Mammary epithelial cell (primary cell): ENCODE results near the gene CD34.

Experiments
- EZH2 ChIP-seq: IDR thresholded peaks from 2 replicates; pipeline ENCODE4 v1.6.1; 2012; ENCODE audit warnings: low read length, inconsistent platforms, borderline replicate concordance
- TF ChIP-seq, protein P1 (sequence below), 2 donors: IDR thresholded peaks in 1 of 2; conservative IDR thresholded peaks in 1 of 2; 2 replicates each; pipeline ENCODE4 v1.5.1; 2011 to 2012; ENCODE audit warnings: inconsistent platforms in 2 of 2, low read length in 2 of 2, mild to moderate bottlenecking in 2 of 2, control low read depth in 1 of 2, low read depth in 1 of 2; ENCODE audit not compliant: insufficient read depth in 1 of 2; ENCODE audit errors: extremely low read depth in 1 of 2

GRCh38 chr1:207925210-207925609 is 14.3 kb upstream of the CD34 start:
- TF ChIP-seq, protein P1, sequence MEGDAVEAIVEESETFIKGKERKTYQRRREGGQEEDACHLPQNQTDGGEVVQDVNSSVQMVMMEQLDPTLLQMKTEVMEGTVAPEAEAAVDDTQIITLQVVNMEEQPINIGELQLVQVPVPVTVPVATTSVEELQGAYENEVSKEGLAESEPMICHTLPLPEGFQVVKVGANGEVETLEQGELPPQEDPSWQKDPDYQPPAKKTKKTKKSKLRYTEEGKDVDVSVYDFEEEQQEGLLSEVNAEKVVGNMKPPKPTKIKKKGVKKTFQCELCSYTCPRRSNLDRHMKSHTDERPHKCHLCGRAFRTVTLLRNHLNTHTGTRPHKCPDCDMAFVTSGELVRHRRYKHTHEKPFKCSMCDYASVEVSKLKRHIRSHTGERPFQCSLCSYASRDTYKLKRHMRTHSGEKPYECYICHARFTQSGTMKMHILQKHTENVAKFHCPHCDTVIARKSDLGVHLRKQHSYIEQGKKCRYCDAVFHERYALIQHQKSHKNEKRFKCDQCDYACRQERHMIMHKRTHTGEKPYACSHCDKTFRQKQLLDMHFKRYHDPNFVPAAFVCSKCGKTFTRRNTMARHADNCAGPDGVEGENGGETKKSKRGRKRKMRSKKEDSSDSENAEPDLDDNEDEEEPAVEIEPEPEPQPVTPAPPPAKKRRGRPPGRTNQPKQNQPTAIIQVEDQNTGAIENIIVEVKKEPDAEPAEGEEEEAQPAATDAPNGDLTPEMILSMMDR (conservative IDR thresholded peaks at IDR 0.05 in 1 of 2, IDR thresholded peaks at IDR 0.05 in 1 of 2; ENCODE audit: extremely low read depth in 1 of 2, insufficient read depth in 1 of 2, low read depth in 1 of 2, low read length in 2 of 2) = no peak
- no peak for TF ChIP-seq EZH2
